Measurements from ENCODE around the gene CCNK.
A peak's percentile ranks its signal among the peaks of the same experiment; 100 is the strongest.

CCNK gene

DNA sequence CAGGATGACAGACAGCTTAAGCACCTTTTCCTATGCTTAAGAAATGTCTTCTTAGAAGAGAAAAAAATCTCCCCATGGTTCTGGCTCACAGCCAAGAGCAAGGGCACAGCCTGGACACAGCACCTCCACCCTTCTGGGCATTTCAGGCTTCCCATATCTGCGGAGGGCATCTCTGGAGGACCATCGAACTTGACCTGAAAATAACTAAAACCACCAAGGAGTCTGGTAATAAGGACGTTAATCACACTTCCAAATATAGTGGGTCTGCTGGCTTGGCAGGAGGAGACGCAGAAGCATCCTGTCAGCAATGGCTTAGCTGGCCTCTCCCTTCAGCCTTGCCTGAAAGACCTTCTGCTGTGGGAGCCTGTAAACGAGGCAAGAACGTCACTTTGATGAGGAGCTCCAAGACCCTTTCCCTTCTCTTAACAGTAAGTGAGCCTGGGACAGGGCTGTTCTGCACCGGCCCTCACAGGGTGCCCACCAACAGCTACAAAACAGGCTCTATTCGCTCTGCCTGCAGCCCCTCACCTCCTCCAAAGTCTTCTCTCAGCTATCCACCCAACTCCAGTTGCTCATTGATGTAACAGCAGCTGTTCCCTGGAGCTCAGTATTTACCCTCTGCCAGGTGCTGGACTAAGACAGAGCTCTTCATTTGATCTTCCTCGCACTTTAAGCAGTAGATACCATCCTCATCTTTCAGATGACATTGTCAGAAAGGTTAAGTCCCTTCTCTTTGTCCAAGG, 13.7 kb upstream of the CCNK start:
- no peak for DNase-seq

- DNase-seq: no peak
These were observed 13.1 kb upstream of the CCNK start for GRCh38 chr14:99468081-99468480.

GRCh38 chr14:99468836-99469592, 12.2 kb upstream of the CCNK start:
- DNase-seq: no peak

- no peak for DNase-seq
These were observed 9.5 kb upstream of the CCNK start for GRCh38 chr14:99471731-99472130.

DNA sequence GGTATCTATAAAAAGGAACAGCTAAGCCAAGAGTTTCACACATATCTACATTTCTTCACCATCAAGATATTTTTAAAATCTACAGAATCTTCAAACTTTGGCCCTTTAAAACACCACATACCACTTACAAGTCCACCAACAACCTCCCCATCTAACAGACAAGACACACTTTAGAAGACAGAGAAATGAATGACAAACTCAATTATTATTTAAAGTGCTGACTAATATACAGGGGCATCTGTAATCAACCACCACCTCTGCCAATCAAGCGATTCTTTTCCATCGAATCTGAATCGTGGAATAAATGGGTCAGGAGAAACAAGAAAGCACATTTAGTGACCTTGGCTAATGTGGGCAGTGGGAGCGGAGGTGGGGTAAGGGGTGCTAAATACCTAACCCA, 8.3 kb upstream of the CCNK start:
- peak; percentile 24 for DNase-seq

- no peak for DNase-seq
These were observed 7.8 kb upstream of the CCNK start for GRCh38 chr14:99473458-99473857.

DNA sequence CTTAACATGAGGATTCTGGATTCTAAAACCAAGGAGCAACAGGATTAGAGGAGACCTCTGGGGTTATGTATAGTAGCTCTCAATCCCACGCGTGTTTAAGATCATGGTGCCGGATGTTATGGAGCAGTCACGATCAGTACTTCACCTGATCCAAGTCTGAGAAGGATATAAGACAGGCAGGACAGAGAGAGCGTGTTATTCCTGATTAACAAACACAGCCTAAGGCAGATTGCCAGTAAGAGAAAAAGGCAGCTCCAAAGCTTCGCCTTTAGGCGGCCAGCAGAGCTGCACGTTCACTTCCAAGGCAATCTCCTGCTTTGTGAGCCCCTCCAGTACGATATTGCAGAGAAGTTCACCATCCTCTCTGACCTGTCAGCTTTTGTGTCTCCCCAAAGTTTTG, 6.0 kb upstream of the CCNK start:
- no peak for DNase-seq

DNA sequence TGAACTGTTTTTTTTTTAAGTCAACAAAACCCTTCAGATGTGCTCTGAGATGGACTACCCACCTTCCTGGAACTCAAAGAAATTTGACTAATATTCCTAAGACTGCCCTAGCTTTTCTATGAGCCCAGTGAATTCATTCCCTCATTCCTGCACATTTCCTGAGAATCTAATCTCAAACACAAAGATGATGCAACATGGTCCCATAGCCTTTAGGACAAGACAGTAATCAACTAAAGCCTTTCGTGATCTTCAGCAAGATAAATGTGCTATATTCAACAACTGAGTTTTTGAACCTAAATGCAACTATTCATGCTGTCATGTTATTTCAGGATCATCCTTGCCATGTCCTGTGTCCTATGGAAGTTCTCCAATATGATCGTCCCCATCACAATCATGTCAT, 5.5 kb upstream of the CCNK start:
- DNase-seq: no peak

DNA sequence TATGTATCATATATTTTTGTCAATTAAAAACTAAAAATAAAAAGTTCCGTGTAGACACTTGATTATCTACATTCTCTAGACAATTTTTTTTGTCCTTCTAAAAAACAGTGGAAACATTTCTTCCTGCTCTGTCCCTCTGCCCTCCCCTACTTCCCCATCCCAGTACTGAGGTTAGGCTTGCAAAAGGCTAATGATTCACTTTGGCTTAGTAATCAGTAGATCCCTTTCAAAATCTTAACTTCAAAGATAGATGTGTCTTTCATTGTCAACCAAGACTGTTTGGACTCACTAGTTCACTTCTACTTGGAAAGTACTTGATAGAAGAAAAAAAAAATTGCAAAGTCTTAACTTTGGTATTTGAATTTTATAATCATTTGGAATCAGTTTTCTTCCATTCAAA, 4.3 kb upstream of the CCNK start:
- DNase-seq: peak; percentile 26

DNA sequence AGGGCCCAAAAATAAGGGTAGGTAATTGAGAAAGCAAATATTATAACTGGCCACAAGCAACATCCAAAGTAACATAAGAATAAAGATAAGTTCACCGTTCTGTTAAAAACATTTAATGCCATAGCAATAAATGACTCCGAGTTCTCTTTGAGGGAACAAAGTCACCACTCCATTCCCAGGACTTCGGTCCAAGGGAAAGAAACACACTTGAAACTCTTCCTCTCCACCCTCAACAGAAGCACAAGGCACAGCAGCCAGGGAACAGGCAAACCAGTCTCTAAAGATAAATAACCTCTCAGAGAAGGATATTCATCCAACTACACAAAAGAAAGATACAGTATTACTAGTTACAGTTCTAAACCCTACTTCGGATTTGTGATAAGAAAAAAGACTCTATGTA, 3.1 kb upstream of the CCNK start:
- DNase-seq: no peak

- DNase-seq: no peak
These were observed 1.9 kb upstream of the CCNK start for GRCh38 chr14:99479160-99479905.

- peak; percentile 72 for DNase-seq
These were observed 1.0 kb upstream of the CCNK start, which contains the start of gene SETD3 for GRCh38 chr14:99479906-99480869. TSS of gene SETD3 (minus strand) at chr14:99480859. CDS start at chr14:99465805, 15,054 bp downstream.

DNA sequence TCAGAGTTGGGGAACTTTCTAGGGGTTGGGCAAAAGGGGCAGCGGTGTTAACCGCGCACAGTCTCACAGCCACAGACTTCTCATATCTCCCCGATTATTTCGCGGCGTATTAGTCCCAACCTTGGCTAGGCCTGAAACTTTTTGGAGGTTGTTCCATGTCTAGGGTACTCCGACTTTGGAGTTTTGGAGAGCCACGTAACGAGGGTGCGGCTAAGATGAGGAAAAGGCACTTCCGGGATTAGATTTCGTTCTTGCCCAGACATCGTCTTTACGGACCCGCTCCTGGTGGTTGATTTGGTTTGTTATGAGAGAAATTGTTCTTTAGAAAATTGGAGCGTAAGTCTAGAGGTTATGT, 513 bp downstream of the CCNK start:
- peak; percentile 41 for DNase-seq

DNA sequence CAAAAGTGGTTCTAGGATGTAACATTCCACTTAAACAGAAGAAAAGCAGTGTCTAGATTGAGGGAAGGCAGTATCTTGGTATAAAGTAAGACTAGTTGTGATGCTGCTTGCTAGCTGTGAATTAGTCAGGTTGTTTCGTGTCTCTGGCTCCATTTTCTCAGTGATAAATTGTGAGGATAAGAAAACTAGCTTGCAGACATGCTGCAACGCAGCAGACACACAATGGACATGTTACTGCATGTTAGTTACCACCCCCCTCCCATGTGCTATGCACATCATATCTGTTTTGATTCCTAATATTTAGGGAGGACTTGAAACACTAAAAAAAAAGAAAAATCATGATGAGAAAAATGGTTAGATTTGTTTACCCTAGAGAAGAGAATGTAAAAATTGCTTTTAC, 2.9 kb downstream of the CCNK start:
- DNase-seq: no peak

GRCh38 chr14:99497341-99497740, 16.1 kb downstream of the CCNK start:
- no peak for DNase-seq

DNA sequence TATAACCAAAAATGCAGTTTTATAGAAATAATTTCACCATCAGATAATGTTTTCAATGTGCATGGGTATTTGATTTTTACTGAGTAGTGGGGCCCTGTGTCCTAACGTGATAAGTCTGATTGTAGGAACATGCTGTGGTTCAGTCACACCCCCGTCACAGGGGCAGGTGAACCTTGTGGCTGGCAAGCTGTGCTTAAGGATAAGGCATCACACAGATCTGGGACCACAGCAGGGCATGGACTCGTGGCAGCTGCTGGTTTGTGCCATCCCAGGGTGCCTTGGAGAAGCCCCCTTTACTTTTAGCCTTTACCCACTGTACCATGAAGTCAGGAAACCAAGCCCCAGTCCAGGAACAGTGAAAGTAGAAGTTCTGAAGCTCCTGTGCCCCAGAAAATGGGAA, 16.7 kb downstream of the CCNK start:
- no peak for DNase-seq

GRCh38 chr14:99502989-99503421, 21.8 kb downstream of the CCNK start:
- DNase-seq: no peak

GRCh38 chr14:99503848-99504453, 22.7 kb downstream of the CCNK start:
- no peak for DNase-seq

GRCh38 chr14:99505089-99505488, 23.9 kb downstream of the CCNK start:
- DNase-seq: no peak

DNA sequence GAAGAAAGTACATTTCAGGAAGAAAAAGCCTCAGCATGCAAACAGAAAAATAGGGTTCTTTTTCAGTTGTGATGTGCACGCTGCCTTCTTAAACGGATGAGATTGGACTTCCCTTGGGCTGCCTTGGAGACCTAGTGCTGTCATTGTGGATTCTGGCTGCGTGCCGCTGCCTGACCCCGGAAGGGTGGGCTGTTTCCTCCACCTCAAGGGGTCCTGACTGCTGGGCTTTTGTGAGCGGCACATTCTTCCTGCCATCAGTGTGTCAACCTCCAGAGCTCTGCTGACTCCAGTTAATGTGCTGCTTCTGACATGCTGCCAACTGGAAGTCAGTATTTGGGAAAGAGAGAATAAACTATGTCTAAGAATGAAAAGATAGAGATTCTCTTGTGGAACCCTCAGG, 25.1 kb downstream of the CCNK start:
- no peak for DNase-seq

GRCh38 chr14:99507860-99508640, 26.8 kb downstream of the CCNK start:
- no peak for DNase-seq
